ENCODE results near the gene NPB.

Gene NPB

DNA sequence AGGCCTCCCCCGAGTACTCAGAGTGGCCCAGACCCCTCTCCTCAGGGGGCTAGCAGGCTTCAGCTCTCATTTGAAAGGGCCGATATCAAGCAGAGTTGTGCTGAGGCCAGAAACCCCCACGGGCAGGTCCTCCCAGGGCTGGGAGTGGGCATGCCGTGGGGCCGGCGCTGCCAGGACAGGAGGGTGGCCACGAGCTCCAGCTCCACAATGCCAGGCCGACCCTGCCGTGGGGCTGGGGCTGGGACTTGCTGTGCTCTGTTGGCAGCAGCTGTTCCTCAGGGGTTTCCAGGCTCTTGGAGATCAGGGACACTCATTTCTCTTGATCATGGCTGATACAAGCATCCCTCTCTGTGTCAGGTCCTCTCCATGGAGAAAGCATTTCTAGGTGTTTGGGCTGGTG is 3.2 kb upstream of the NPB start:
- DNase-seq (ENCODE audit: low spot score): no peak

GRCh38 chr17:81899514-81900166 is 2.4 kb upstream of the NPB start:
- no peak for DNase-seq (ENCODE audit: low spot score)

GRCh38 chr17:81900181-81900820 is 1.7 kb upstream of the NPB start:
- no peak for DNase-seq (ENCODE audit: low spot score)

GRCh38 chr17:81901167-81902022 is 643 bp upstream of the NPB start:
- no peak for DNase-seq (ENCODE audit: low spot score)

- peak; percentile 45 for DNase-seq (ENCODE audit: low spot score)
Measured at GRCh38 chr17:81902653-81903414, 796 bp downstream of the NPB start.

DNA sequence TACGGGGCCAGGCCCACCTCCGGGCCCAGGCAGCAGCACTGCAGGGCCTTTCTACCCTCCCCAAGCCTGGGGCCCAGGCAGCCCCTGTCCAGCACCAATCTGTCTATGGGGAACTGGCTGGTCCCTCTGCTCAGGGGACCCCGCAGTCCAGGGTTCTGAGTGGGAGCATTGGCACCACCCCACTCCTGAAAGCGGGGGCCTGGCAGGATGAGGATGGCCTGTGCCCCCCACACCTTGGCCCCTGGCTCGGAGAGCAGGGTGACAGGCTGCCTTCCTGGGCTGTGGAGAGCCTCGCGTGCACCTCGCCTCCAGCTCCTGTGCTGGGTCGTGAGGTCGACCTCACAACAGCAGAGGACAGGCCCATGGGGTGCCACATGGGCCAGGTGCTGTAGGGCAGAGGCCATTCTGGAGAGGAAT is 1.4 kb downstream of the NPB start:
- DNase-seq (ENCODE audit: low spot score): no peak

- no peak for DNase-seq (ENCODE audit: low spot score)
Measured at GRCh38 chr17:81903896-81904599, 2.0 kb downstream of the NPB start.

DNA sequence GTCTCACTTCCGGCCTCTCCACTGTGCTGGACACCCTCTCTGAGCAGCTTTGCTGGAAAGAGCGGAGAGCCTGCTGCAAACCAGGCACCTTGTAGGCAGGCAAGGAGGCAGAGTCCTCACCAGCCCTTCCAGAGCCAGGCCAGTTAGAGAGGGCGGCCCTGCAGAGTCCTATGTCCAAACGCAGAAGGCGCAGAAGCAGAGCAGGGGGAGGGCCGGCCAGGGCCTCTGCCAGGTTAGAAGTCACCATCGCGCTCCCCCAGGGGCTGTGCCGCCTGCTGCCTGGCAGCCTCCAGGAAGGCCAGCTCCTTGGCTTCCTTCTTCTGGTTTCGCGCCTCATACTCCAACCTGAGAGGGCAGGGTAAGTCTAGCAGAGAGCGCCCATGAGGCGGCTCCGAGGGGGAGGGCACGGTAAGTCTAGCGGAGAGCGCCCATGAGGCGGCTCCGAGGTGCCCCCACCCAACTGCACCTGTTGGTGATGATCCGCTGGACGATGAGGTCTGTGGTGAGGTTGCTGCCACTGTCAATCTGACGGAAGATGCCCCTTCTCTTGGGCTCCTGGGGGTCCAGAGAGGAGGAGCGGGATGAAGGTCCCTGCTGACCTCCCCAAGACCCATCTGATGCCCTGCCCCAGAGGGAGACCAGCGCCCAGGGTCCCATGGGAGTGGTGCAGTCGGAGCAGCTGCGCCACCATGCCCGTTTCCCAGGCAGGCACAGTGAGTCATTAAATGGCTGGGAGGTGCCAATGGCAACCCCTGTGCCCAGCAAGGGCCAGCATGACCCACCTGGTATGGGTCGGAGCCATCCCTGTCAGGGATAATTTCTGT is 2.8 kb downstream of the NPB start:
- no peak for DNase-seq (ENCODE audit: low spot score)

- no peak for DNase-seq (ENCODE audit: low spot score)
Measured at GRCh38 chr17:81905424-81905875, 3.4 kb downstream of the NPB start.

DNA sequence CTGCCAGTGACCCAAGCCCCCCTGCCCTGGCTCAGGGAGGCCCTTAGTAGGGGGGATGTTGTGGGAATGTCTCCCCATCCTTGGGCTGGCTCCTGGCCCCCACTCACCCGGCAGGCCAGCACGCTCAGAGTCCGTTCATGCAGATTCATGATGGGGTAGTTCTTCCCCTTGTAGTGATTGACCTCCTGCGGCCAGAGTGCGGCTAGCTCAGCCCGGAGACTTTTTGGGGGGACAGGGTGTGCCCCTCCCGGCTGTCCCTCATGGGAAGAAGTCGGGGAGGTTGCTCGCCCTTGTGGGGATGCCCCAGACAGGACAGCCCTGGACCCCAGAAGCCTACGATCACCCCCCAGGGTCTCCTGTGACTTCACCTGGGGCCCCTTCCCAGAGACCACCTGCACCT is 4.0 kb downstream of the NPB start:
- no peak for DNase-seq (ENCODE audit: low spot score)

- DNase-seq (ENCODE audit: low spot score): no peak
Measured at GRCh38 chr17:81906476-81907218, 4.6 kb downstream of the NPB start.

- DNase-seq (ENCODE audit: low spot score): no peak
Measured at GRCh38 chr17:81907219-81908145, 5.4 kb downstream of the NPB start.

GRCh38 chr17:81908793-81909192 is 6.8 kb downstream of the NPB start:
- no peak for DNase-seq (ENCODE audit: low spot score)

DNA sequence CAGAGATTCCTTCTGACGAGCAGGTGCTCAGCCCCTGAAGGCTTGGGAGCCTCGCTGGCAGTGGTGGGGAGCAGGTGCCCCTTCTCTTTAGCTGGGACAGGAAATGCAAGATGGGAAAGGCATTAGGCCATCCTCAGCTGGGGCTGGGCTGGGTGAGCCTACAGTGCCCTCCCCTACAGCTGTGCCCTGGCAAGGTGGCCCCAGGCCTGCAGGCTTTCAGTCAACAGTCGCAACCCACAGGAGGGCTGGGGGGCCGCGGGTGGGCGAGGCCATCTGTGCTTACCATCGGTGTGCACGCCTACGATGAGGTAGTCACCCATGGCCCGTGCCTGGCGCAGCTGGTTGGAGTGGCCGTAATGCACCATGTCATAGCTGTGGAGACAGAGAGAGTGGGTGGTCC is 7.2 kb downstream of the NPB start:
- DNase-seq (ENCODE audit: low spot score): no peak

GRCh38 chr17:81909966-81910839 is 8.2 kb downstream of the NPB start:
- peak; percentile 46 for DNase-seq (ENCODE audit: low spot score)

GRCh38 chr17:81910840-81911276 is 8.8 kb downstream of the NPB start:
- DNase-seq (ENCODE audit: low spot score): no peak

DNA sequence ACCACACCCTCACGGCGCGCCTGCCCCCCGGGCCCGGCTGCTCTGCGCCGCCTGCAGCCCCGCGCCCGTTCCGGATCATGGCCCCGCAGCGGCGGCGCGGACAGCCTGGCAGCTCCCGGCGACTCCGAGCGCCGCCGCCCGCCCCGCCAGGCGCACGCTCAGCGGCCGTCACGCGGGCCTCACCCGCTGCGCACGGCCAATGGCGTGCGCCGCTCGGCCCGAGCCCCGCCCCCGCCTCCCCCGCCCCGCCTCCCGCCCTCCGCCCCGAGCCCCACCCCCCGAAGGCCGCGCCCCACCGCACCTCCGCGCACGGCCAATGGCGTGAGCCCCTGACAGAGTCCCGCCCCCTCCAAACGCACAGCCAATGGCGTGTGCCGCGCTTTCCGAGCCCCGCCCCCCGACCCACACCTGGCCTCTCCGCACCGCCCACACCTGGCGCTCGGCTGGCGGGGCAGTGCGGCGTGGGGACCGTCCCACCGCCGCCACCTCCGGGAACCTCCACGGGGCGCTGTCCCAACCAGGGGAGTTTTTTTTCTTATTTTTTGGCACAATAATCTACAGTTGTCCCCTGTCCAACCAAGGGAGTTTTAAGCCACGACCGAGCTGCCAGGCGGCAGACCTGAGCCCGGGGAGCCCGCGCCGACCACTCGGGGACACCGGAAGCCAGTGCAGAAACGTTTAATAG is 9.4 kb downstream of the NPB start, which contains the start of gene PCYT2:
Gene PCYT2 (minus strand): TSS at position 123 of the 685 bp plus-strand sequence. CDS start 44 bp downstream, at position 79.
- DNase-seq (ENCODE audit: low spot score): peak; percentile 100
